ENCODE data around the gene CNTLN. TPM values are rescaled to one million over a fixed set of nuclear protein-coding genes. Genes with fewer than 3 reads are reported as not detected.
"Not testable (repeated sequence)": the region's sequence is repeated elsewhere in the genome, so short reads cannot be mapped to it uniquely, and the experiment has no call there.

CNTLN gene
- total and polyA plus RNA-seq, 2 donors from 2014 or later = 2.0 to 8.0 TPM

GRCh38 chr9:17269799-17270198 is 135.0 kb downstream of the CNTLN start:
- intact Hi-C loops (cut with DNase I) = no loop called here
- Histone ChIP-seq H3K4me3 (ENCODE audit: low read length in 3 of 3) (no peak overlapping the region), H3K27me3 (ENCODE audit: control insufficient read depth, insufficient read depth, low read length) (no peaks in the 10 kb centered on the region), H3K27ac (ENCODE audit: low read depth in 2 of 2, low read length in 2 of 2) (no peak overlapping the region), H3K9ac (ENCODE audit: low read length in 3 of 3) (no peak overlapping the region), H3K4me1 (ENCODE audit: control insufficient read depth in 2 of 3, insufficient read depth in 2 of 3, low read depth in 1 of 3, low read length in 3 of 3) (no peaks in the 10 kb centered on the region), H3K36me3 (ENCODE audit: control insufficient read depth in 2 of 3, insufficient read depth in 3 of 3, low read length in 3 of 3) (no peaks in the 10 kb centered on the region), H3K9me3 (ENCODE audit: control insufficient read depth in 2 of 3, insufficient read depth in 1 of 3, low read length in 3 of 3) (no peaks in the 10 kb centered on the region)
- DNase-seq = no peak
- peak; percentile 39 for FAIRE-seq
- no peak for TF ChIP-seq CTCF (IDR thresholded peaks at IDR 0.05; ENCODE audit: borderline replicate concordance, extremely low read depth, insufficient read depth)

- Histone ChIP-seq H3K4me3 (ENCODE audit: low read length in 3 of 3) (no peak overlapping the region), H3K27ac (ENCODE audit: low read depth in 2 of 2, low read length in 2 of 2) (no peak overlapping the region), H3K9ac (ENCODE audit: low read length in 3 of 3) (no peak overlapping the region), H3K9me3 (ENCODE audit: control insufficient read depth in 2 of 3, insufficient read depth in 1 of 3, low read length in 3 of 3) (no peaks in the 10 kb centered on the region), H3K27me3 (ENCODE audit: control insufficient read depth, insufficient read depth, low read length) (no peaks in the 10 kb centered on the region), H3K36me3 (ENCODE audit: control insufficient read depth in 2 of 3, insufficient read depth in 3 of 3, low read length in 3 of 3) (no peaks in the 10 kb centered on the region), H3K4me1 (ENCODE audit: control insufficient read depth in 2 of 3, insufficient read depth in 2 of 3, low read depth in 1 of 3, low read length in 3 of 3) (no peaks in the 10 kb centered on the region)
- FAIRE-seq (no peak), DNase-seq (no peak)
- TF ChIP-seq CTCF (IDR thresholded peaks at IDR 0.05; ENCODE audit: borderline replicate concordance, extremely low read depth, insufficient read depth) = no peak
- intact Hi-C loops (cut with DNase I) = no loop called here
Observed at GRCh38 chr9:17272536-17272935, 137.7 kb downstream of the CNTLN start.

- FAIRE-seq = no peak
- no peaks in the 10 kb centered on the region for H3K27me3 ChIP-seq (ENCODE audit: control insufficient read depth, insufficient read depth, low read length)
- no peaks in the 10 kb centered on the region for H3K36me3 ChIP-seq (ENCODE audit: control insufficient read depth in 2 of 3, insufficient read depth in 3 of 3, low read length in 3 of 3)
- H3K4me1 ChIP-seq (ENCODE audit: control insufficient read depth in 2 of 3, insufficient read depth in 2 of 3, low read depth in 1 of 3, low read length in 3 of 3) = no peaks in the 10 kb centered on the region
- no peak overlapping the region for H3K27ac ChIP-seq (ENCODE audit: low read depth in 2 of 2, low read length in 2 of 2)
- no peak for TF ChIP-seq CTCF (IDR thresholded peaks at IDR 0.05; ENCODE audit: borderline replicate concordance, extremely low read depth, insufficient read depth)
- no peak overlapping the region for H3K9ac ChIP-seq (ENCODE audit: low read length in 3 of 3)
- peaks cover 0 to 2% (median 0%) of the 10 kb centered on the region in 3 donors for H3K9me3 ChIP-seq (ENCODE audit: control insufficient read depth in 2 of 3, insufficient read depth in 1 of 3, low read length in 3 of 3)
- intact Hi-C loops (cut with DNase I) = no loop called here
- no peak for DNase-seq
- H3K4me3 ChIP-seq (ENCODE audit: low read length in 3 of 3) = no peak overlapping the region
Observed at GRCh38 chr9:17280350-17281012, 145.6 kb downstream of the CNTLN start.

GRCh38 chr9:17290673-17291072 is 155.8 kb downstream of the CNTLN start:
- DNase-seq; H3K4me1 ChIP-seq (ENCODE audit: control insufficient read depth in 2 of 3, insufficient read depth in 2 of 3, low read depth in 1 of 3, low read length in 3 of 3); H3K27ac ChIP-seq (ENCODE audit: low read depth in 2 of 2, low read length in 2 of 2); H3K27me3 ChIP-seq (ENCODE audit: control insufficient read depth, insufficient read depth, low read length); H3K9me3 ChIP-seq (ENCODE audit: control insufficient read depth in 2 of 3, insufficient read depth in 1 of 3, low read length in 3 of 3); H3K9ac ChIP-seq (ENCODE audit: low read length in 3 of 3); H3K4me3 ChIP-seq (ENCODE audit: low read length in 3 of 3); intact Hi-C loops (cut with DNase I); FAIRE-seq; H3K36me3 ChIP-seq (ENCODE audit: control insufficient read depth in 2 of 3, insufficient read depth in 3 of 3, low read length in 3 of 3): not testable (repeated sequence)

Measured in kidney (tissue), 14 donors.